Type B pancreatic cell (in vitro differentiated cells): ENCODE data around the gene ELF2. TPM values are rescaled to one million over a fixed set of nuclear protein-coding genes. Genes with fewer than 3 reads are reported as not detected.
A peak's percentile ranks its signal among the peaks of the same experiment; 100 is the strongest.
"Not testable (repeated sequence)": the region's sequence is repeated elsewhere in the genome, so short reads cannot be mapped to it uniquely, and the experiment has no call there.

Experiments
- DNase-seq: peaks from one replicate; pipeline ENCODE4 v3.0.0; 2021; ENCODE audit warnings: mixed read lengths; ENCODE audit not compliant: unreplicated experiment; ENCODE audit errors: extremely low spot score
- H3K27ac Mint-ChIP-seq: 2 replicates; pipeline ENCODE4 v1.8.0; 2021; ENCODE audit warnings: mild to moderate bottlenecking, mixed read lengths
- H3K27me3 Mint-ChIP-seq: 2 replicates; pipeline ENCODE4 v1.8.0; 2021; ENCODE audit warnings: mixed read lengths
- H3K36me3 Mint-ChIP-seq: 2 replicates; pipeline ENCODE4 v1.8.0; 2021; ENCODE audit warnings: mixed read lengths
- H3K4me1 Mint-ChIP-seq: one replicate; pipeline ENCODE4 v1.8.0; 2021; ENCODE audit warnings: mixed read lengths; ENCODE audit not compliant: unreplicated experiment
- H3K4me3 Mint-ChIP-seq: 2 replicates; pipeline ENCODE4 v1.8.0; 2021; ENCODE audit warnings: mild to moderate bottlenecking, mixed read lengths
- H3K9me3 Mint-ChIP-seq: 2 replicates; pipeline ENCODE4 v1.8.0; 2021; ENCODE audit warnings: mixed read lengths
- total RNA-seq: library from RNA; stranded (reverse); gene quantifications from 2 replicates; pipeline ENCODE4 v1.2.1, GENCODE V29; 2021; ENCODE audit warnings: low replicate concordance
- TF ChIP-seq, protein P1 (sequence below): fragments of 200-600 bp; sonication (generic); conservative IDR thresholded peaks from 2 replicates; pipeline ENCODE4 v1.5.0; 2021; ENCODE audit warnings: antibody characterized with exemption, mild to moderate bottlenecking

The ELF2 gene
- total RNA-seq, 1 donor from 2014 or later = 42.1 TPM

DNA sequence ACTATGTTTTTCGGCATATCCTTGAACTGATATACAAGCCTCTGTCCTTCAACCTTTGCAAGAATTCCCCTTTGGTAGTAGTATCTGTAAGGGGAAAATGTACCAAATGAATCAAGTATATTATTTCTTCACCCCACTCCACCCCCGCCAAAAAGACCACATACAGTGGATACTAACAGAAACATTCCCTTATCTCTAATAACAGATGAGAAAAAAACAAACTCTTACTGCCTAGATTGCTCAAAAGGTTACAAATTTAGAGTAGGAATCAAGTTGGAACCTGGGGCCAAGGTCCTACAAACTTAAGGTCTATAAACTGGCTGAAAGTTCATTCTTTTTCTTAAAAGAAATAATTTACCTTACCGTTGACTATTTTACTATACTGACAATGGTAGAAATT is 116.4 kb downstream of the ELF2 start:
- Mint-ChIP-seq H3K4me3 (no peak overlapping the region), H3K9me3 (no peaks in the 10 kb centered on the region), H3K27ac (no peak overlapping the region), H3K27me3 (no peaks in the 10 kb centered on the region), H3K4me1 (no peaks in the 10 kb centered on the region), H3K36me3 (peaks cover 34% of the 10 kb centered on the region)
- no peak for DNase-seq
- TF ChIP-seq, protein P1, sequence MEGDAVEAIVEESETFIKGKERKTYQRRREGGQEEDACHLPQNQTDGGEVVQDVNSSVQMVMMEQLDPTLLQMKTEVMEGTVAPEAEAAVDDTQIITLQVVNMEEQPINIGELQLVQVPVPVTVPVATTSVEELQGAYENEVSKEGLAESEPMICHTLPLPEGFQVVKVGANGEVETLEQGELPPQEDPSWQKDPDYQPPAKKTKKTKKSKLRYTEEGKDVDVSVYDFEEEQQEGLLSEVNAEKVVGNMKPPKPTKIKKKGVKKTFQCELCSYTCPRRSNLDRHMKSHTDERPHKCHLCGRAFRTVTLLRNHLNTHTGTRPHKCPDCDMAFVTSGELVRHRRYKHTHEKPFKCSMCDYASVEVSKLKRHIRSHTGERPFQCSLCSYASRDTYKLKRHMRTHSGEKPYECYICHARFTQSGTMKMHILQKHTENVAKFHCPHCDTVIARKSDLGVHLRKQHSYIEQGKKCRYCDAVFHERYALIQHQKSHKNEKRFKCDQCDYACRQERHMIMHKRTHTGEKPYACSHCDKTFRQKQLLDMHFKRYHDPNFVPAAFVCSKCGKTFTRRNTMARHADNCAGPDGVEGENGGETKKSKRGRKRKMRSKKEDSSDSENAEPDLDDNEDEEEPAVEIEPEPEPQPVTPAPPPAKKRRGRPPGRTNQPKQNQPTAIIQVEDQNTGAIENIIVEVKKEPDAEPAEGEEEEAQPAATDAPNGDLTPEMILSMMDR = no peak

DNA sequence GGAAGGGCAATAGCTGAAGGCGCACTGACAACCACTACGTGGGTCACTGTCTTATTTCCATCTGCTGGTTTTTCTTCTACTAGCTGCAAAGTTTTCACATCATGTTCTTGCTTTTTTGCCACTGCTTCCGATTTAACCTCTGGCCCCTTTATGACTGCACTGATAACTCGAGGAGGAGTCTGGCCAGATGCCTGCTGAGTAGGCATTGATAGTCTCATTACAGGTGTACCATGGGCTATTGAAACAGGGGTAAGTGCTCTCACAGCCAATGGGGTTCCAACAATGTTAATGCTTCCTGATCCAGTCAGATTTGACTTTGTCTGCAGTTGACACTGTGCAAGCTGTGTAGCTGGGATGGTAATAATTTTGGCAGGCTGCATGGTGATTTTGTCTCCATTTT is 118.0 kb downstream of the ELF2 start:
- not testable (repeated sequence) for H3K4me1 Mint-ChIP-seq

DNA sequence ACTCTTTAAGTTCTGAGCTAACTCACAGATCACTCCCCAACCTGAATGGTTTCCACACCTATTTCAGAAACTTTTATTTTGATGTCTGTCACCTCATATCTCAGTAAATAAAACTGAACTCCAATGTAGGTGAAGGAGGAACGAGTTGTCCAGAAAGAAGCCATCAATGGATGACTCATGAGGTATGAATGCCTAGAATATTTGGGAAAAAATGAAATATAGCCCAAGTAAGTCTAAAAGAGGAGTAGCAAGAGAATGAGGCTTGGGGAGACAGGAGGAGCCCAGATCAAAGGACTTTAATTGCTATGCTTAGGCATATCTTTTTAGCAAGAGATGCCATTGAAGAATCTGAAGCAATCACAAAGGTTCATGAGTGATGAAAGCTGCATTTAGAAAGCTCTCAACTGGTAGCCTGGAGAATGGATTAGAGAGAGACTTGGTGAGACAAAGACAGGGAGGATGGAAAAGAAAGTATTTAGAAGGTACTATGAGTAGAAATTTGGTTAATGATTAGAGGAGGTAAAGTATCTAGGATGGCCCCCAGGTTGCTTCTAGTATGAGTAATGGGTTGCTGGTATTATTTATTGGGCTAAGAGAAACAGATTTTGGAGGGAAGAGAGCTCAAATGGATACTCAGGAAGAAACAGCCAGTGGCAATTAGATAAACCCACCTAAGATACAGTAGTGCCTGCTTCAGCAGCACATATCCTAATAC is 122.1 kb downstream of the ELF2 start:
- Mint-ChIP-seq H3K27me3 (no peaks in the 10 kb centered on the region), H3K36me3 (peaks cover 32% of the 10 kb centered on the region), H3K4me3 (no peak overlapping the region), H3K9me3 (no peaks in the 10 kb centered on the region), H3K4me1 (peaks cover 4% of the 10 kb centered on the region), H3K27ac (peak overlapping the region; percentile 40)
- DNase-seq = no peak
- TF ChIP-seq, protein P1 = no peak

More for the DNA sequence above, 118.0 kb downstream of the ELF2 start:
- H3K27ac Mint-ChIP-seq, H3K4me3 Mint-ChIP-seq, H3K27me3 Mint-ChIP-seq, H3K9me3 Mint-ChIP-seq, DNase-seq: not testable (repeated sequence)
- H3K36me3 Mint-ChIP-seq = peaks cover 35% of the 10 kb centered on the region

DNA sequence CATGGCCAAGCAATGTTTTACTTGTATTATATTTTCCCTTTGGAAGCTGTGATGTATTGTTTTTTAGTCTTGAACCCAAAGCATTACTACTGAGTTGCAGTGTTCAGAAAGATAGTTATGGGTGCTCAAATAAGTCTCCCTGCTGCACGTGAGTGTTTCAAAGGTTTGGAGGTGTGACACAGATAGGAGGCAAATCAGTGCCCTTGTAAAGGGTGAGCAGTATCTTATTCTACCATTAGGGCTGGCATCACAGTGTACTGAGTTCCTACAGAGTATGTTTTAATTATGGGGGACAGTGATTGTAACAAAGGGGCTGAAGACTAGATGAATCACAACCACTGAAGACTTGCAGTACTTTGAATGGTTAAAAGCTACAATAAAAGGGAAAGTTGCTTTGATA is 123.1 kb downstream of the ELF2 start:
- no peaks in the 10 kb centered on the region for H3K27me3 Mint-ChIP-seq
- no peak for DNase-seq
- H3K4me1 Mint-ChIP-seq = peaks cover 4% of the 10 kb centered on the region
- H3K27ac Mint-ChIP-seq = no peak overlapping the region
- H3K4me3 Mint-ChIP-seq = no peak overlapping the region
- H3K9me3 Mint-ChIP-seq = no peaks in the 10 kb centered on the region
- H3K36me3 Mint-ChIP-seq = peaks cover 28% of the 10 kb centered on the region
- TF ChIP-seq, protein P1 = no peak

DNA sequence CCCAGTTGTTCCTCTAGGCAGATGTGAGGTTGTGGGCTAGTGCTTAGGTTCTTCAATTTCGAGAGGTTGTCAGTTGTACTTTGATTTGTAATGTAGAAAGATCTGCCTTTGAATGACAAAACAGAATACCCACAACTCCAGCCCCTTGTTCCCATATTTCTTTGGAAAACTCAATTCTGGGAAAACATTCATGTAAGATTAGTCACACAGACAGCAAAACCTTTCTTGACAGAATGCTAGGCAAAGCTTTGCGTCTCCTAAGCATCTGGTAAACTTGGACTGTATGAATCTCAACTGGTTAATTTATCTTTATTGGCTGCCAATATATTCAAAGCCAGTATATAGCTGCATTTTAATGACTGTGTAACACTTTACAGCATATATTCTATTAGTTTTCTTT is 126.6 kb downstream of the ELF2 start:
- Mint-ChIP-seq H3K9me3 (no peaks in the 10 kb centered on the region), H3K27ac (no peak overlapping the region), H3K27me3 (no peaks in the 10 kb centered on the region), H3K4me1 (peaks cover 4% of the 10 kb centered on the region), H3K36me3 (peaks cover 30% of the 10 kb centered on the region), H3K4me3 (no peak overlapping the region)
- TF ChIP-seq, protein P1 = no peak
- DNase-seq = no peak

DNA sequence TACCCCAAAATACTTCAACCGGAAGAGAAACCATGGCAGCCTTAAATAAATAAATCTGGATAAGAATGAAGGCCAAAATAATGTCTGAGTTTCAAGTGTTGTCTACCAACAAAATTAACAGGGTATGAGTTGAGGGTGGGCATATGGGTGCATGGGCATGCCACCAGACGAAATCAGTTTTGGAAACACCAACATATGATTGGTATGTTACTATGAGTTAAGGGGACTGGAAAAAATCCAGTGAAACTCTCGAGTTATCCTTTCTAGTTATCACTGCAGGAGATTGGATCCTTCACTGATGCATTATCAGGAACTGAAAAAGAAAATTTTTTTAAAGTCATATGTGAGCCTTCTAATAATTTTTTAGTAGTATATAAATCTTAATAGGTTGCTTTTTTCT is 129.0 kb downstream of the ELF2 start:
- H3K27me3 Mint-ChIP-seq = no peaks in the 10 kb centered on the region
- no peaks in the 10 kb centered on the region for H3K4me1 Mint-ChIP-seq
- no peak for DNase-seq
- H3K27ac Mint-ChIP-seq = no peak overlapping the region
- no peaks in the 10 kb centered on the region for H3K9me3 Mint-ChIP-seq
- H3K36me3 Mint-ChIP-seq = peaks cover 33% of the 10 kb centered on the region
- TF ChIP-seq, protein P1 = no peak
- no peak overlapping the region for H3K4me3 Mint-ChIP-seq
